NCI-H446 treated with DMSO at 0.1 percent for 48 hours (cell line): ENCODE measurements around the gene SEMA5B.
A peak's percentile ranks its signal among the peaks of the same experiment; 100 is the strongest.

Source experiments
- DNase-seq: peaks from one replicate; lab custom pipeline; 2025; lab: John Stamatoyannopoulos, UW

The SEMA5B gene

DNA sequence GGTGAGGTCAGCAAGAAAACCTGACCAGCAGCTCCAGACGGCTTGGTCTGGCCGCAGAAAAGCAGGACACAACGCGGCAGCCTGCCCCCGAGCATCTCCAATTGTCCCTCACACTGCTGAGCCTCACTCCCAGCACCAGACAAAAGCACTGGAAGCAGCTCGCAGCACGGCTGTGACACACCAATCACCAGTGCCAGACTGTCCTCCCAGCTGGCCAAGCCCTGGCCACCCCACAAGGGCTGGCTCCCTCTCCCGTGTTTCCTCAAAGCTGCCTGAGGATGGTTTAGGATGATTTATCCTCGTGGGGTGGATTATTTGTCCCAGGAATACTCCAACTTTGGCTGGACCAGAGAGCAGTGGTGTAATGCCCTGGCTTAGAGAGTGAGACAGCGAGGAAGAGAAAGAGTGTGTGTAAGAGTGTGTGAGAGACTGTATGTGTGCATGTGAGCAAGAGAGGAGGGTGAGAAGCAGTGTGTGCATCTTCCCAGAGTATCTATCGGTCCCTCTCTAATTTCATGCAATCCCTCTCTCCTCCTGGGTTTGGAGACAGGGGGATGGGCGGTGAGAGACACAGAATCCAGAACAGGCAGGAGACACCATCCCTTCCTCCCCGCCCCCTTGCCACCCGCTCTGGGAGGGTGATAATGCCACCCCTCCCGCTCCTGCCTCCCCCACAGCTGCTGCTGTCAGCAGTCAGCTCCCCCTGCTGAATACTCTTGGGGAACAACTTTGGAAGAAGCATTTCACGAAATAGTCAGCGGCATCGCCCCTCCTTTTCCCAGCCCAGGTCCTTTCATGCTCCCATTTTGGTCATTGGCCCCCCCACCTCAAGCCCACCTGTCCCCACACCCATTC lies 34.2 kb downstream of the SEMA5B start:
- DNase-seq: peak; percentile 13

- DNase-seq: peak; percentile 43
Measured at GRCh38 chr3:122992676-122993075, 34.9 kb downstream of the SEMA5B start.

DNA sequence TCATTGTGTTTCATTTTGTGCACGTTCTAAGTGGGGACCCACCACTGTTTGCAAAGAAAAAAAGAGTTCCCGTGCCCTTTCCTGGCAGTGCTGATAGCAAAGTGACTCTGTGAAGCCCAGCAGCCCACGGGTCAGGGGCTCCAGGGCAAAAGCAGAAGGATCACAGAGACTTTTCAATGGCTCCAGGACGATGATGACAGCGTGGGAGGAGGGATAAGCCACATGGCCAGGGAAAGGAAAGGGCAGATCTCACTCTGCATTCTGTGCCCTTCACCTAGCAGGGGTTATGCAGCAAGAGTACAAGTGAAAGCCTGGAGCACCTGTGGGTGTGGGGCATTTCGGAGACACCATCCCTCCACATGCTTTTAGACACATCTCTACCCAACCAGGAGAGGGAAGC lies 35.4 kb downstream of the SEMA5B start:
- no peak for DNase-seq

DNA sequence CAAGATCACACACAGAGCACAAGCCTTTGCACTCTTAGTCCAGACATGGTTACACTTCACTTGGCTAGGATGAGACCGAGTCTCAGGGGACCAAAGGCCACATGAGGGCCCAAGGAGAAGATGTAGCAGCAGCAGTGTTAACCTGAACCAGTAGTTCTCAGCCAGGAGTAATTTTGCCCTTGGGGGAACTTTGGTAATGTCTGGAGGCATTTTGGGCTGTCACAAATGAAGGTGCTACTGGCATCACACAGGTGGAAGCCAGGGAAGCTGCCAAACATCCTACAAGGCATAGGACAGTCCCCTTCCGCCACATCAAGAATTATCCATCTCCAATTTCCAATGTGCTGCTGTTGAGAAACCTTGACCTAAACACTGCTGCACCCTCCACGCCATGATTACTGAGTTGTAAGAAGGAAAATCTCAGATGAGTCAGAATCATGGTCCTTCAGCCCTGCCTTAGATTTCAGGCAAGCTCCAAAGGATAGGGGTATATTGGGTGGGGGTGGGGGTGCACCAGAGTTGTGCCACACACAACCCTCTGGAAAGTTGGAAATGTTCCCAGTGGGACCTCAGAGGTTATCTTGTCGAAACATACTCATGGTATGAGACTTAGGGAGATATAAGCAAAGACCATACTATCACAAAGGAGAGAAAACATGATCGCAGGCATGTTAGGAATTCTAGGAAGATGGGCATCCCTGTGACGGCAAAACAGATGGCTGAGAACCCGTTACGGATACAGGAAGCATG lies 36.2 kb downstream of the SEMA5B start:
- no peak for DNase-seq

DNA sequence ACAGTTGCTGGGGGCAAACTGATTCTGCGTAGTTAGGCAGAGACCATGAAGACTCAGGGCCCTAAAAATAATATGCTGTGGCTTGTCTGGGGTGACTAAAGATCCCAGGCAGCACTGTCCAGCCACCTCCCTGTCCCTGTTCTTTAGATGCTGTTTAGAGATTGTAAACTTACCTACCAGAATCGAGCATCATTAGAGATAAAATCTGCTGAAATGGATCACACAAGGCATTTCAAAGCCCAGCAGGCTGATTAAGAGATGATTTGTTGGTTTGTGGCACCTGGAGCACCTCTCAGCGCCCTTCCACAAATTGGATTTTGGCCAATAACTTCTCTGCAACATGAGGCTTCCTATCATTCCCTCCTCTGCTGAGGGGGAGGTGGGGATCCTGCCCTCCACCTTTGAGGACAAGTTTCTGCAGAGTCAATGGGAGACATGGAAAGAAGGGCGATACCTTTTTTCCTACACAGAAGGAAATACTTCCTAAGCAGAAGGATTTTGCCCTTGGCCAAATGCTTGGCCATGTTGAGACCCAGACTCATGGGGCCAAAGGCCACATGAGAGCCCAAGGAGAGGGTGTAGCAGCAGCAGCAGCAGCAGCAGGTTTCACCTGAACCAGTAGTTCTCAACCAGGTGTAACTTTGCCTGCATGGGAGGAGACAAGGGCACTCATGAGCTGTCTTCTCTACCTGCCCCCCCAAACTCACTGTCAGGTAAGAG lies 37.5 kb downstream of the SEMA5B start:
- no peak for DNase-seq

DNA sequence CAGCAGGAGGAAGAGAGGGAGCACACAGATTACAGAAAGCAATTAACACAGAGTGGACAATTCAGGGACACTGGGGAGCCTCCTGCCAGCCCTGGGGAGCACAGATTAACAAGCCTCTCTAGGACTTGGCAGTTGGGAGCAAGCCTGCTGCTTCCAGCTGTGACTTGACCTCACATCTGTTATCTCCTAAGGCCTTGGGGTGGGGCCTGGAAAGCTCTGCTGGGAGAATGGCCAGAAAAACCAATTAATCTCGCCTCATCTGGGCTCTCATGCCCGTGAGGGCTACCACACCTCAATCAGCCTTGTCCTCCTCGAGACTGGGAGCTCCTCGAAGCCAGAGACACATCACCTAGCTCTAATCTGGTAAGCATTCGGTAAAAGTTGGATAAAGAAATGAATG lies 39.1 kb downstream of the SEMA5B start:
- DNase-seq: no peak

GRCh38 chr3:122987736-122988319 lies 39.7 kb downstream of the SEMA5B start:
- DNase-seq: no peak

- no peak for DNase-seq
Measured at GRCh38 chr3:122987231-122987630, 40.3 kb downstream of the SEMA5B start.

DNA sequence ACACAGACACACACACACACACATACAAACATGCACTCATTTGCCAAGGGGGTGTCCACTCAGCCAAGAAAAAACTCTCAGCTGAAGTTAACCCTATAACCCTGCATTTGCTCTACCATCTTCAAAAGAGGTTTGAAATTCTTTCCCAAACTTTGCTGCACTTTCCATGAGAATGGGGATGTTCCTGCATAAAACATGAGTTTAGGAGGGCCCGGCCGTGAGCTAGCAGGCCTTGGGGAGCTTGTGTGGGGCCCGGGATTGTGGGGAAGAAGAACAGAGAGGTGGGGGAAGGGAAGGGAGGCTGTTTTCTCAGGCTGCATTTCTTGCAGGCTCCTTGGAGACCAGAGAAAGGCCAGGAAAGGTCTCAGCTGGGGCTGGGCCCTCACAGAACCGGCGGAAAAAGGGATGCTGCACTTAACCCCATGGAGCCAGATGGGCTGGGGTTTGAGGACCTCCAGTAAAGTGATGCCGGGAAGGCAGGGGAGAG lies 40.8 kb downstream of the SEMA5B start:
- DNase-seq: no peak

GRCh38 chr3:122985539-122985938 lies 42.0 kb downstream of the SEMA5B start:
- no peak for DNase-seq

- no peak for DNase-seq
Measured at GRCh38 chr3:122984650-122985049, 42.9 kb downstream of the SEMA5B start.

DNA sequence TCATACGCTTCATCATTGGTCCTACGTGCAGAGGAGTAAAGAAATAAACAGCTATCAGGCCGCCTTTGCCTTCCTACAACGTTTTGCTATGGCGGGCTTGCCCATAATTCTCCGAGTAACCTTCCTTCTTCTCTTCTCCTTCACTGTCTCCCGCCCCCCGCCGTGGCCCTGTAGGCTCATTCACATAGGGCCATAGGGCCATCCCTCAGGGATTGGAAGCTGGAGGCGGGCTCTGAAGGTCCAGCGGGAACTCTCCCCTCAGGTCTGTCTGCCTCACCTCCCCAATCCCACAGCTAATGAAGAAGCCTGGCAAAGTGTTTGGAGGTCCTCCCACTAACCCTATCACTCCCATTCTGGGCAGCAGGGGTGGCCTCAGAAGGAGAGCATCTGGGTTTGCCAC lies 43.6 kb downstream of the SEMA5B start:
- DNase-seq: no peak

DNA sequence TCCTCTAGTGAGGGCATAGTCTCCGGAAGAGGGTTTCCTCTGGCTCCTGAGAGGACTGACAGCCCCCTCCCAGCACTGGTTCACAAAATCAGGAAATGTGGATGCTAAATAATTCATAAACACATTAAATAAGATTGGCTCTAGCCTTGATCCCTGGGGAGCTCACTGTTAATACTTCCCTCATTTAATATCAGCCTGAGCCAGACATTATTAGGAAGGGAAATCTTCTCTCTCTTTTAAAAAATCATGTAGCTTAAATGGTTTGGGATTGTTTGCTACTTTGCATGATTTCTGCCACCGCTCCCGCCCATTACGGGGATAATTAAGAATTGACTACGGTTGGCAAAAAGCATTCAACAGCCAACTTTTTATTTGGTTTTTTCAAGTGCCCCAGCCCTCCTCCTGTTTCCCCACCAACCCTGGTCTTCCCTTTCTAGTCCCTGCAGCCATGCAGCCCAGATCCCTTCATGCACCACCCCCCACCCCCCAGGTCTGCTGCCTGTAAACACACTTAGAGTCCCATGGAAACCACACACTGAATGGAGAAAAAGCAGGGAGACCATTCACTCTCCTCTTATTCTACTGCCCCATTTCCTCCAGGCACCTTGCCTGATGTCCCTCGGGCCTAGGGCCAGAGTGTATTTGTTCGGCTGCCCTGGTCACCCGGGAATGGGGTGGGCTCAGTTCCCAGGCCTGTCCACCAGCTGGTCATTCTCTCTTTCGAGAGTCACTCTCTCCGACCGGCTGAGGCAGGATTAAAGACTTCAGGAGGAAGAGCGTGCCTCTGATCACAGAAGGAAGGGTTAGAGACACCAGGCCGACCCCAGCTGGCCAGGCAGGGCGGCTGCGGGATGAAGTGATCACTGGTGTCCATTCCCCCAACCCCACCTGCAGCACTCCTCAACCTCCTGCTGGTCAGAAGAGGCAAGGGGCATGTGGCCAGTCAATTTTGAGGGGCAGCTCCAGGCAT lies 45.1 kb downstream of the SEMA5B start:
- DNase-seq: no peak

DNA sequence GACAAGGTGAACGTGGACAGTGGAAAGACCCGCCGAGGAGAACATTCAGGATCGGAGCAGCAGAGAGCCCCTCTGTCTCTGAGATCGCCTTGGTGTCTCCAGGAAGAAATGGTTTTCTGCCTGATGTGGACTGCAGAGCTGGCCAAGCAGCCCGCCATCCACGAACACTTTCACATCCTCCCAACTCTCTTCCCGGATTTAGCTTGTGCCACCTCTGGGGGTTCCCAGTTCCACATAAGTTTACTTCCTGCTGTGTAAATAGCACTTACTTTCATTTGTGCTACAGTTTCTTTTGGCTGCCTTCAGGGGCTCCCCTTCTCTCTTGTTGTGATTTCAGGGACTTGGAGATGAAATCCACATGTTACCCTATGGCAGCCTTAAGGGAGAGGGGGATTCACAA lies 48.4 kb downstream of the SEMA5B start:
- DNase-seq: no peak

DNA sequence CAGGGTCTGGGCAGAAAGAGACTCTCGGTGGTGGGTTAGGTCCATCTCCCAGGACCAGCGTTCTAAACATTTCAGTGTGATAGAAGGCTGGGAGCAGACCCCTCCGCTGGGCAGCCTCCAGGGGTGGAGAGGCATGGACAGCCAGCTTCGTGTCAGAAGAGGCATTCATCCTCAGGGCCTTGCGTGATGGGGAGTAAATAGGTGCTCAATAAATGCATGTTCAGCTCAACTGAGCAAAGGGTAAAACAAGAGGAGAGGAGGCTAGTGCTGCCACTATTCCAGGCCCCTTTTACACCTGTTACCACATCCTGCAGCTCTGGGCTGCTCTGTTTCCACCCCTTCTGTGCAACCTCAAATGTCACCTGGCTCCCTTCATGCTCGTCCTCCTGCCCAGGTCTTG lies 49.0 kb downstream of the SEMA5B start:
- no peak for DNase-seq

DNA sequence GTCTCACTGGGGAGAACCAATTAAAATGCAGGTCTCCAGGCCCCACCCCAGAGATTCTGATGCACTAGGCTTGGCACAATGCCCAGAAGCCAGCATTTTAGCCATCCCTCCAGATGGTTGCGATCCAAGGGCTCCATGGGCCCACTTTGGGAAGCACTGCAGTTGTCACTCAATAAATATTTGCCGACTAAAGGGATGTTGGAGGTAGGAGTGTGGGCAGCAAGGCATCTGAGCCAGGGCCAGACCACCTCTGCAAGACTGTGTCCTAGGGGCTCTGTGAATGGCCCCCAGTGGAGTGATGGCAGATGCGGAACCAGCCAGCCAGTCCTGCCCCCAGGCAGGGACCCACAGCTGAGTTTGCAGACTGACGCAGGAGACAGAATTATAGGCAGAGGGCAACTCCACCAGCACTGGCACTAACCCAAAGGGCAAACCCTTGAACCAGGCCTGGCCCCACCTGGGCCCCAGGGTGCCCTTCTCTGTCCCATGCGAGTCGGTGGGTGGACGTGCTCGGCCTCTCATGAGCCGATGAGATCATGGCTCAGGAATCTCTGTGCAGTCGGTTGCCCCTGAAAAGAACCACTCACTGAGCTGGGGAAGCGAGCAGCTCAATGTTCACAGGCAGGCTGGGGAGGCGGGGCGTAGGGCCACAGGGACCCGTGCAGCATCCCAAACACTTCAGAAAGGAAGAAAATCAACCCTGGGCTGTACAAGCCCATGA lies 49.7 kb downstream of the SEMA5B start:
- peak; percentile 69 for DNase-seq

DNA sequence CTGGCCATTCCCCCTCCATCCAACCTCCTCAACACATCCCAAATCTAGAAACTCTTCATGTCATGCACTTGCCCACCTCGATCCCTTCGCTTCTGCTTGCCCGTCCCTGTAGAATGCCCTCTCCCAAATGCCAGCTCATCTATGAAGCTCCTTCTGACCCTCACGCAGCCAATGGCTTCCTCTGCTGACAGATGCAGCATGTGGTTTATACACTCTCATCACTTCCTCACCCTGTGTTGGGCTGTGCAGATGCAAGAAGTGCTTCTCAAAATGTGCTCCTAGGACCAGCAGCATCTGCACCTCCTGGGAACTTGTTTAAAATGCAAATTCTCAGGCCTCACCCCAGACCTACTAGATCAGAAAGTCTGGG lies 51.7 kb downstream of the SEMA5B start:
- DNase-seq: no peak

- no peak for DNase-seq
Measured at GRCh38 chr3:122975163-122975923, 52.2 kb downstream of the SEMA5B start.

GRCh38 chr3:122974764-122975162 lies 52.8 kb downstream of the SEMA5B start:
- no peak for DNase-seq
